GM19239 (cell line): ENCODE data around the gene FIGNL2.
"Not testable (repeated sequence)": the region's sequence is repeated elsewhere in the genome, so short reads cannot be mapped to it uniquely, and the experiment has no call there.

Experiments
- DNase-seq: peaks from one replicate; pipeline ENCODE4 v3.0.0; 2011; ENCODE audit warnings: low spot score; ENCODE audit not compliant: insufficient read length
- FAIRE-seq: peaks from 2 replicates; lab custom pipeline; 2011; peaks lifted over from hg19 to GRCh38; lab: Jason Lieb, UNC

The FIGNL2 gene

DNA sequence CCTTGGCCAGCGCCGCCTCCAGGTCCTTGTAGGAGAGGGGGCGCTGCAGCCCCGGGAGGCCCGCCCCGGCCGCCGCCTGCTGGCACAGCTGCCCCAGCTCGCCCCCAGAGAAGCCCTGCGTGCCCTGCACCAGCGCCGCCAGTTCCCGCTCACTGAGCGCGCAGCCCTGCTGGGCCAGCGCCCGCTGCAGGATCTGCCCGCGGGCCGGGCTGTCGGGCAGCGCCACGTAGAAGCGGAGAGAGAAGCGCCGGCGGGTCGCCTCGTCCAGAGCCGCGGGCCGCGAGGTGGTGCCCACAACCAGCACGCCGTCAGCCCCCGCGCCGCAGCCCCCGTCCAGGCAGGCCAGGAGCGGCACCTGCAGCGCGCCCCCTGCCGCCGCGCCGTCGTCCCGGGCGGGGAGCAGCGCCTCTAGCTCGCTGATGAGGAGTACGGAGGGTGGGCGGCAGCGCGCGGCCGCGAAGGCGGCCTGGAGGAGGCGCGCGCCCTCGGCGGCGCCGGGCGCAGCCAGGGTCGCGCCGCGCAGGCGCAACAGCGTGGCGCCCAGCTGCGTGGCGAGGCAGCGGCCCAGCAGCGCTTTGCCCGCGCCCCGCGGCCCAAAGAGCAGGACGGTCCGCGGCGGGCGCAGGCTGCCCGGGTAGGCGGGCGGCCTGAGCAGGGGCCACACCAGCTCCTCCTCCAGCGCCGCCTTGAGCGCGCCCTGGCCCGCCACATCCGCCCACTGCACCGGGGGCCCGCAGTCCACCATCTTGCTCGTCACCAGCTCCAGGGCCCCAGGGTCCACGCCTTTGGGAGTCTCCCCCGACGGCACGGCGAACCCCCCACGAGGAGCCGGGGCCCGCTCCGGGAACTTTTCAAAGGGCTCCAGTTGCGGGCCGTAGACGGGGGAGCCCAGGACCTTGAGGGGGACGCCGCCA, 27.7 kb downstream of the FIGNL2 start:
- no peak for FAIRE-seq

GRCh38 chr12:51819736-51820525, 28.6 kb downstream of the FIGNL2 start:
- no peak for DNase-seq
- no peak for FAIRE-seq

More for the DNA sequence above, 27.7 kb downstream of the FIGNL2 start:
- no peak for DNase-seq

DNA sequence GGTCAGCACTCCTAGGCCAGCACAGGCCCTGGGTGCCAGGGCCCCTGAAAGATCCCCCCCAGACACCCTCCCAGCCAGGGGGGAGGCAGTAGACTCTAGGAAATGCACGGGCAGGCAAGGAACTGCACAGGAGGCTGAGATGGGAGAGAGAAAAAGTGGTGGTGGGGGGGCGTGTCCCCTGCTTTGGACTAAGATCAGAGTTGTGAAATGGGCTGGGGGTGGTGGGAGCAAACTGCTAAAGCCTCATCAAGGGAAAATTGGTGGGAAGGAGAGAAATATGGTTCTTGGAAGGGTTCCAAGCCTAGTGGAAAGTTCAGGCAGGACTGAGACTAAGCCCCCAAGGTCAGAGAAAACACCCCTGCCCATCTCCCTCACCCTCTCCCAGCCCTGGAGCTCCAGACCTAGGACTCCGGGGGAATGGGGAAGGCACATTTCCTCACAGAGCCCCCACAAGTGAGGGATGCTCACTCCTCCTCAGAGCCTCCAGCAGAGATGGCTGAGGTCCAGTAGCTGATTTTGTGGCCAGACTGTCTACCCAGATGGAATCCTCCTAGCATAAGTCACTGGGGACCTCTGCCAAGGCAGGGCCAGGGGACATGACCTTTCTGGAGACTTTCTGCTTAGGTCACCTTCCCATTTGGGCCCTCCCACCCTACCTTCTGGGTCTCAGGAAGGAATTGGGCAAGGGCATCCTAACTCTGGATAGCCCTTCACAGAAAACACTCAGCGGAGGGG, 29.8 kb downstream of the FIGNL2 start:
- DNase-seq (no peak), FAIRE-seq (no peak)

DNA sequence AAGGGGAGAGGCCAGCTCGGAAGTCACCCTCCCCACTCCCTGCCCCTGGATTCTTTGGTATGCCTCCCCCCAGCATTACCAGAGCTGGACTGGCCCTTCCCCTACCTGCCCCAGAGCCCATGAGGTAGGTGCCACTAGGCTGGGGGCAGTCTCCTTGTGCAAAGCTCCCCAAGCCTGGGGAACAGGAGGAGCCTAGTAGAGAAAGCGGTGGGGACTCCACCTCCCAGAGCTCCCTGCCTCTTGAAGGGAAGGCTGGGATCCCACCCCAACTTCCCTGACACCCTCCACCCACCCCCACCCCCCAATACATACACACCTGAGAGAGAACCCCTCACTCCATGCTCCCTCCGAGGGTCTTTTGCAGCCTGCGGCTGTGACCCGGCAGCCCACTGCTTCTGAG, 30.4 kb downstream of the FIGNL2 start:
- no peak for FAIRE-seq
- no peak for DNase-seq

GRCh38 chr12:51817027-51817953, 31.2 kb downstream of the FIGNL2 start:
- DNase-seq (no peak), FAIRE-seq (no peak)

- DNase-seq (no peak), FAIRE-seq (no peak)
Measured at GRCh38 chr12:51815571-51815970, 32.9 kb downstream of the FIGNL2 start.

DNA sequence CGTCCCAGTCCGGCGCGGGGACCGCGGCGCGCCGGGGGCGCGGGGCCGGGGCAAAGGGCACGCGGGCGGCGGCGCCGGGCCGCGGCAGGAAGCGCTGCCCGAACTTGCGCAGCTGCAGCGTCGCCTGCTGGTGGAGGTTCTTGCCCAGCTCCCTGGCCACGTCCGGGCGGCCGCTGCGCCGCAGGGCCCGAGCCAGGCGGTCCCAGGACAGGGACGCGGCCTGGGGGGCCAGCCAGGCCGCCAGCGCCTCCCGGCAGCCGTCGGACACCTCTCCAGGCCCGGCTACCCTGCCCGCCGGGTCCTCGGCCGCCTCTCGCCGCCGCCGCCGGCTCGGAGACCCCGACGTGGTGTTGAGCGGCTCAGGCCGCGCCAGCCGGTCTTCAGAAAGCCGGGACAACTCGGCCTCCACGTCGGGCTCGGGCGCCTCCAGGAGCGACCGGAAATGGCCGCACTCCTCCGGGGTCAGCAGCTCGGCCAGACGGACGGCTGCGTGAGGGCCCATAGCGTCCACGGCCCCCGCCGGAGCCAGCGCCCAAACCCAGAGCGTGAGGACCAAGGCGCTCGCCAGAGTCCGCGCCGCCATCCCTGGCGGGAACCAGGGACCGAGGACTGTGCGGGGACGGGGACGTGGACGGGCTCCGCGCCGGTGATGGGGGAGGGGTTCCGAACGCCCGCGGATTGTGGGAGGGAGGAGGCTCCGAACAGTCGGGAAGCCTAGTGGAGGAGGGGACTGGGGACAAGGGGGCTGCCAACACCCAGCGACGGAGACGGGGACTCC, 34.0 kb downstream of the FIGNL2 start:
- FAIRE-seq (no peak), DNase-seq (peak; percentile 82)

- DNase-seq (no peak), FAIRE-seq (no peak)
Measured at GRCh38 chr12:51813931-51814310, 34.6 kb downstream of the FIGNL2 start.

- DNase-seq (no peak), FAIRE-seq (no peak)
Measured at GRCh38 chr12:51812871-51813270, 35.6 kb downstream of the FIGNL2 start.

DNA sequence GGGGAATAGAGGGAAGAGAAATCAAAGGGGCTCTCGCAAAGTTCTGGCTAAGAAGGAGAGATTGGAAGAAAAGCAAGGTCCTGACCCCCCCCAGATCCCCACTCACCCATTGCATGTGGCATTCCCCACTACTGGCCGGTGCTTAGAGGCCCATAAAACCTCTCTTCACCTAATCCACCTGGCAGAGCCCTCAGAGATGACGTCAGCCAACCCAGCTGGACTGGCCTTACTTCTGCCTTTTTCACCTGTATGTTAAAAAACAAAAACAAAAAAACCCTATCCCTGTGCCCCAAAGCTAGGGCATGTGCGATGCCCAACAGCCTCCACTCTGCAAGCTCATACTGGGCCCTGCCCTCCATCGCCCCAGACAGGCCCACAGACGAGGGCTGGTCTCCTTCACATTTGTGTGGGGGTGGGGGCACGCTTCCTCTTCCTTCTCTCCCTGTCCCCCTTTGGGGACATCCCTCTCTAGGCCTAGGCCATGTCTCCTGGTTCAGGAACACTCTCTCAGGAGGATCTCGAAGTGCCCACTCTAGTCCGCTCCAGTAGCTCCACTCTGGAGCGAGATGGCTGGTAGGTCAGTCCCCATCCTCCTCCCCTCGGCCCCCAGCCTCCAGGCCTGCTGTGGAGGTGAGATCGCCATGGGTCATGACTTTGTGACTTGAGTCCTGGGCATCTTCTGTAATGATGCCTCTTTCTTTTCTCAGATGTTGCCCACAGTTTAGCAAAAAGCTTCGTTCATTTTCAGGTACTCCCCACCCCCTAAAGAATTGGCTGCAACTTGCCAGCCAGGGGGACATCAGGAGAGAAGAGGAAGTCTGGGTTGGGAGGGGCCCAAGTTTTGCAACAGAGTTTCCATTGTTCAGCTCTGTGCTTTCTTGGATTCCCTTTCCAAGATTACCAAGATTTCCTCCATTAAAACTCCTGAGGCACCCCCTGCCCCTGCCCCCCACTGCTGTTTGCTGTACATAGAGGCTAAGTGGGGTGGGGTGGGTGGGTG, 37.0 kb downstream of the FIGNL2 start:
- FAIRE-seq (no peak), DNase-seq (no peak)

DNA sequence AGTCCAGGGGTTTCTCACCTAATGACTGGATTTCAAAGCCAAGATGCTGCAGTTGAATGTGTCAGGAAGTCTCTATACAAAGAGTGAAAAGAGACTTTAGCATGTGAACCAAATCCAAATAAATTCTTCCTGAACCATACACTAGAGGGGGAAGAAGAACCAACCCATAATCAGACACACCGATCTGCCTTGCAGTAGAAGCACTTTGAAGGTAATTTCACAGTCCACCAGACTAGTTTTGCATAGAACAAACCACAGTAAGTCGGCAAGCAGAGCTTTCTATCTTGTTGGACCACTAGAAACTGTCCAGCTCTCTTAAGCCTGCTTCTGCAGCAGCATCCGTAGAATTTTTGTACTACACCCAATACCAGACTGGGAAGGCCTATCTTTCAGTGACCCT, 39.3 kb downstream of the FIGNL2 start:
- DNase-seq (no peak), FAIRE-seq (no peak)

DNA sequence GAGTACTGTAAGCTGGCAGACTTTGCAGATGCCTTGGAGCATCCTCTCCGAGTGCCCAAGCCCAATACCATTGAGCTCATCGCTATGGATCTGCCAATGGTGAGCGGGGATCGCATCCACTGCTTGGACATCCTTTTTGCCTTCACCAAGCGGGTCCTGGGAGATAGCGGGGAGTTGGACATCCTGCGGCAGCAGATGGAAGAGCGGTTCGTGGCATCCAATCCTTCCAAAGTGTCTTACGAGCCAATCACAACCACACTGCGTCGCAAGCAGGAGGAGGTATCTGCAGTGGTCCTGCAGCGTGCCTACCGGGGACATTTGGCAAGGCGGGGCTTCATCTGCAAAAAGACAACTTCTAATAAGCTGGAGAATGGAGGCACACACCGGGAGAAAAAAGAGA, 41.6 kb downstream of the FIGNL2 start:
- no peak for FAIRE-seq

GRCh38 chr12:51801027-51801426, 47.5 kb downstream of the FIGNL2 start:
- DNase-seq (no peak), FAIRE-seq (no peak)

More for the DNA sequence above, 41.6 kb downstream of the FIGNL2 start:
- DNase-seq: no peak

- DNase-seq (no peak), FAIRE-seq (no peak)
Measured at GRCh38 chr12:51798501-51798900, 50.0 kb downstream of the FIGNL2 start.

- FAIRE-seq, DNase-seq: not testable (repeated sequence)
Measured at GRCh38 chr12:51798051-51798450, 50.5 kb downstream of the FIGNL2 start.

GRCh38 chr12:51797301-51797700, 51.2 kb downstream of the FIGNL2 start:
- no peak for FAIRE-seq
- no peak for DNase-seq

- FAIRE-seq: no peak
- no peak for DNase-seq
Measured at GRCh38 chr12:51793201-51793600, 55.3 kb downstream of the FIGNL2 start.

DNA sequence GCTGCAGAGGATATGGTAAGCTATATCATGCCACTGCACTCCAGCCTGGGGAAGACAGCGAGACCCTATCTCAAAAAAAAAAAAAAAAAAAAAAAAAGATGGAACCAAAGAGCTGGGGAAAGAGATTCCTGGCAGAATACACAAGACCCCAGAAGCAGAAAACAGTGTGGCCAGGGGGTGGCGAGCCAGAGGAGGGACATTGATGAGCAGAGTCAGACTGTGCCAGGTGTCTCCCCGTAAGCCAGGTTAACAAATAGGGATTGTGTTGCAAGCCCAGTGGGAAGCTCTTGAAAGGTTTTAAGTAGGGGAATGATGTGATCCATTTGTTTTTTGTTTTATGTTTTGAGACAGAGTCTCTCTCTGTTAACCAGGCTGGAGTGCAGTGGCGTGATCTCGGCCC, 56.1 kb downstream of the FIGNL2 start:
- FAIRE-seq (no peak), DNase-seq (no peak)
